Astrocyte of the spinal cord (primary cell): ENCODE measurements around the gene TIAM1.

Experiments
- DNase-seq: peaks from one replicate; pipeline ENCODE4 v3.0.0; 2011; ENCODE audit warnings: low read depth, low spot score
- H3K4me3 ChIP-seq: 2 replicates; pipeline ENCODE4 v1.5.1; 2011; ENCODE audit warnings: low read depth, mild to moderate bottlenecking, low read length, moderate library complexity
- in situ Hi-C: cut with HindIII; loops from 2 replicates; pipeline ENCODE4 v1.10.0; 2017; ENCODE audit warnings: low sequenced_read_pairs
- TF ChIP-seq, protein P1 (sequence below): IDR thresholded peaks from 2 replicates; pipeline ENCODE4 v1.5.1; 2012; ENCODE audit warnings: low read depth, mild to moderate bottlenecking, low read length, inconsistent platforms

TIAM1 gene

GRCh38 chr21:31288191-31288590 is 55.9 kb downstream of the TIAM1 start:
- DNase-seq, result no peak
- TF ChIP-seq, protein P1, sequence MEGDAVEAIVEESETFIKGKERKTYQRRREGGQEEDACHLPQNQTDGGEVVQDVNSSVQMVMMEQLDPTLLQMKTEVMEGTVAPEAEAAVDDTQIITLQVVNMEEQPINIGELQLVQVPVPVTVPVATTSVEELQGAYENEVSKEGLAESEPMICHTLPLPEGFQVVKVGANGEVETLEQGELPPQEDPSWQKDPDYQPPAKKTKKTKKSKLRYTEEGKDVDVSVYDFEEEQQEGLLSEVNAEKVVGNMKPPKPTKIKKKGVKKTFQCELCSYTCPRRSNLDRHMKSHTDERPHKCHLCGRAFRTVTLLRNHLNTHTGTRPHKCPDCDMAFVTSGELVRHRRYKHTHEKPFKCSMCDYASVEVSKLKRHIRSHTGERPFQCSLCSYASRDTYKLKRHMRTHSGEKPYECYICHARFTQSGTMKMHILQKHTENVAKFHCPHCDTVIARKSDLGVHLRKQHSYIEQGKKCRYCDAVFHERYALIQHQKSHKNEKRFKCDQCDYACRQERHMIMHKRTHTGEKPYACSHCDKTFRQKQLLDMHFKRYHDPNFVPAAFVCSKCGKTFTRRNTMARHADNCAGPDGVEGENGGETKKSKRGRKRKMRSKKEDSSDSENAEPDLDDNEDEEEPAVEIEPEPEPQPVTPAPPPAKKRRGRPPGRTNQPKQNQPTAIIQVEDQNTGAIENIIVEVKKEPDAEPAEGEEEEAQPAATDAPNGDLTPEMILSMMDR, result no peak
- H3K4me3 ChIP-seq, result no peak overlapping the region
- in situ Hi-C loops, result no loop called here

- no peak overlapping the region for H3K4me3 ChIP-seq
- in situ Hi-C loops, result no loop called here
- TF ChIP-seq, protein P1, result no peak
- DNase-seq, result no peak
Measured at GRCh38 chr21:31287201-31287600, 56.9 kb downstream of the TIAM1 start.

GRCh38 chr21:31286621-31287020 is 57.4 kb downstream of the TIAM1 start:
- TF ChIP-seq, protein P1, result no peak
- no peak overlapping the region for H3K4me3 ChIP-seq
- in situ Hi-C loops, result no loop called here
- DNase-seq, result no peak

- in situ Hi-C loops, result no loop called here
- DNase-seq, result peak; percentile 45
- H3K4me3 ChIP-seq, result no peak overlapping the region
- TF ChIP-seq, protein P1, result no peak
Measured at GRCh38 chr21:31284797-31285397, 59.2 kb downstream of the TIAM1 start.

GRCh38 chr21:31283025-31283424 is 61.0 kb downstream of the TIAM1 start:
- TF ChIP-seq, protein P1, result no peak
- no peak for DNase-seq
- in situ Hi-C loops, result no loop called here
- H3K4me3 ChIP-seq, result no peak overlapping the region

DNA sequence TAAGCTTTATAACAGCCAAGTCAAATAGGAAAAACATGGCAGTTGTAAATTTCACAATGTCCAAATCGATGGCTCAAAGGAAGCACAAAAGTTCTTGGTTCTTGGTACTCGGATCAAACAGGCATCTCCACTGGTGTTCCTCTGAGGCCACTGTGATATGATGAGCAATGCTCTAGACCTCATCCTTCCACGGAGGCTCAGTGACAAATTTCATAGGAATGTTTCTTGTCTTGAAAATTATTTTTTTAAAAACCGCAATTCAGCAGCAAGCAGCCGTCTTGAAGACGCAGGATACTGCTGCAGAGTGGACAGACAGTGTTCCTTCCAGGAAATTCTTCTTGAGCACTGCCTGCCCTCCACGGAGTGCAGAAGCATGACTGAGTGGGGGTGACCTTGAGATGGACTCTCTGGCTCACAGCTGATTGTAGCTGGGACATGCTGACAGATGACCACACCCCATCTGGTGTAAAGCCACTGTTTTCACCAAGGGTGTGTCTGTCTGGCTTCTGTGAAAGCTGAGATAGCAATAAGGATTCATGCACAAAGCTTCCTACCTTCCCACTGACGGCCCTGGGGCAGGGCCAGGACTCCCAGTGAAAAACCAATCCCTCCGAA is 61.9 kb downstream of the TIAM1 start:
- in situ Hi-C loops, result no loop called here
- TF ChIP-seq, protein P1, result no peak
- H3K4me3 ChIP-seq, result no peak overlapping the region
- DNase-seq, result peak; percentile 98
